ENCODE measurements around the gene FAM241A. TPM values are rescaled to one million over a fixed set of nuclear protein-coding genes. Genes with fewer than 3 reads are reported as not detected.

The FAM241A gene
- total RNA-seq, 6 experiments from 2014 or later, result 0.99 to 3.5 (median 2.1) TPM

Other genes starting within 250 kb of the FAM241A start
- gene AP1AR, start 86.3 kb downstream of the FAM241A start, total RNA-seq, result 10 to 100 TPM in 4 of 6 experiments, 1 to 10 TPM in 2; 9.2 to 13.8 (median 11.1) TPM
- gene TIFA, start 140.4 kb downstream of the FAM241A start, total RNA-seq, result 10 to 100 TPM in 1 of 6 experiments, 1 to 10 TPM in 5; 4.7 to 13.4 (median 5.5) TPM
- 10 to 100 TPM in 3 of 6 experiments, 1 to 10 TPM in 3; 5.6 to 20.6 (median 9.9) TPM for gene ALPK1, start 151.9 kb downstream of the FAM241A start, total RNA-seq

All from right lobe of liver (tissue), 5 donors.